GM21529 (cell line): Measurements from ENCODE around the gene ASPSCR1.

Experiments used
- ATAC-seq: cut with Tn5 transposase; IDR thresholded peaks from one replicate; pipeline ENCODE4 v1.9.1; 2021; ENCODE audit not compliant: unreplicated experiment

ASPSCR1 gene

GRCh38 chr17:82021107-82021899, 43.9 kb downstream of the ASPSCR1 start:
- no peak for ATAC-seq

GRCh38 chr17:82021900-82022309, 44.5 kb downstream of the ASPSCR1 start:
- no peak for ATAC-seq

- no peak for ATAC-seq
Measured at GRCh38 chr17:82022310-82022980, 45.0 kb downstream of the ASPSCR1 start, which contains the start of gene CENPX. Gene CENPX (minus strand): TSS chr17:82022878. CDS start chr17:82022861, 17 bp downstream.

- peak; percentile 84 for ATAC-seq
Measured at GRCh38 chr17:82022981-82023446, 45.6 kb downstream of the ASPSCR1 start, which contains the start of gene LRRC45. Gene LRRC45 (plus strand): TSS chr17:82023305. CDS start chr17:82023644, 339 bp downstream.

- ATAC-seq = peak; percentile 7
Measured at GRCh38 chr17:82023447-82024241, 46.2 kb downstream of the ASPSCR1 start.

- ATAC-seq = no peak
Measured at GRCh38 chr17:82024859-82025258, 47.4 kb downstream of the ASPSCR1 start.

GRCh38 chr17:82025401-82026107, 48.1 kb downstream of the ASPSCR1 start:
- ATAC-seq = no peak

- ATAC-seq = no peak
Measured at GRCh38 chr17:82028246-82028645, 50.8 kb downstream of the ASPSCR1 start.

GRCh38 chr17:82028966-82029365, 51.5 kb downstream of the ASPSCR1 start:
- no peak for ATAC-seq

GRCh38 chr17:82029391-82029790, 52.0 kb downstream of the ASPSCR1 start:
- ATAC-seq = no peak

GRCh38 chr17:82029990-82030469, 52.6 kb downstream of the ASPSCR1 start:
- no peak for ATAC-seq

GRCh38 chr17:82030470-82031302, 53.3 kb downstream of the ASPSCR1 start:
- peak; percentile 47 for ATAC-seq

GRCh38 chr17:82031303-82031884, 54.0 kb downstream of the ASPSCR1 start, which contains the start of gene RAC3:
Gene RAC3 (plus strand): TSS chr17:82031678. CDS start chr17:82031762, 84 bp downstream.
- no peak for ATAC-seq

GRCh38 chr17:82031885-82032627, 54.6 kb downstream of the ASPSCR1 start:
- ATAC-seq = no peak

- ATAC-seq = no peak
Measured at GRCh38 chr17:82033359-82034085, 56.1 kb downstream of the ASPSCR1 start.

- no peak for ATAC-seq
Measured at GRCh38 chr17:82034371-82035011, 57.1 kb downstream of the ASPSCR1 start.

- ATAC-seq = no peak
Measured at GRCh38 chr17:82035488-82035887, 58.1 kb downstream of the ASPSCR1 start.
